SU-DHL-6 (cell line): ENCODE results near the gene CARD9.

ENCODE experiments used
- H2AFZ ChIP-seq: fragments of 200-600 bp; sonication (generic); 2 replicates; pipeline ENCODE4 v1.6.1; 2014; ENCODE audit warnings: low read depth, mild to moderate bottlenecking, moderate library complexity, mixed read lengths, antibody characterized with exemption, low read length; ENCODE audit not compliant: severe bottlenecking
- H3F3A ChIP-seq: fragments of 200-600 bp; shearing (Covaris generic); 2 replicates; pipeline ENCODE4 v1.6.0; 2016; ENCODE audit warnings: antibody characterized with exemption, mild to moderate bottlenecking; ENCODE audit not compliant: insufficient read depth
- H3K27ac ChIP-seq: fragments of 200-600 bp; sonication (generic); 2 replicates; pipeline ENCODE4 v1.5.1; 2016; ENCODE audit warnings: low read depth, mild to moderate bottlenecking, low read length, moderate library complexity, mixed read lengths
- H3K27me3 ChIP-seq: fragments of 200-600 bp; sonication (generic), shearing (Covaris generic); 2 replicates; pipeline ENCODE4 v1.6.0; 2014; ENCODE audit warnings: mild to moderate bottlenecking, low read length
- H3K36me3 ChIP-seq: fragments of 200-600 bp; sonication (generic); 2 replicates; pipeline ENCODE4 v1.6.1; 2014; ENCODE audit warnings: mild to moderate bottlenecking, low read length, mixed read lengths
- H3K4me2 ChIP-seq: fragments of 300-600, 200-600 bp; shearing (Covaris generic), sonication (generic); 2 replicates; pipeline ENCODE4 v1.6.0; 2014; ENCODE audit warnings: low read length, low read depth, mild to moderate bottlenecking; ENCODE audit not compliant: poor library complexity, severe bottlenecking
- H3K4me3 ChIP-seq: fragments of 200-600 bp; sonication (generic); 2 replicates; pipeline ENCODE4 v1.5.1; 2014; ENCODE audit warnings: antibody characterized with exemption, low read length, mild to moderate bottlenecking, mixed read lengths; ENCODE audit not compliant: insufficient read depth, poor library complexity, severe bottlenecking
- H3K79me2 ChIP-seq: fragments of 200-600 bp; sonication (generic); 2 replicates; pipeline ENCODE4 v1.6.1; 2014; ENCODE audit warnings: mild to moderate bottlenecking, low read length, moderate library complexity; ENCODE audit not compliant: insufficient read depth
- H3K9ac ChIP-seq: fragments of 200-600 bp; sonication (generic); 2 replicates; pipeline ENCODE4 v1.7.0; 2014; ENCODE audit warnings: mild to moderate bottlenecking, low read length
- H3K9me2 ChIP-seq: fragments of 200-600 bp; sonication (generic); replicated peaks from 2 replicates; pipeline ENCODE4 v1.6.1; 2014; ENCODE audit warnings: low read length; ENCODE audit not compliant: insufficient read depth
- H3K9me3 ChIP-seq: fragments of 200-600 bp; sonication (generic); 2 replicates; pipeline ENCODE4 v1.6.1; 2014; ENCODE audit warnings: low read length, mixed read lengths; ENCODE audit not compliant: insufficient read depth
- H4K20me1 ChIP-seq: fragments of 200-600 bp; sonication (generic); 2 replicates; pipeline ENCODE4 v1.6.1; 2014; ENCODE audit warnings: low read depth, mild to moderate bottlenecking, antibody characterized with exemption, low read length, moderate library complexity, mixed read lengths
- EZH2phosphoT487 ChIP-seq: fragments of 200-600 bp; sonication (generic), shearing (Covaris generic); conservative IDR thresholded peaks from 2 replicates; pipeline ENCODE4 v1.6.1; 2018; ENCODE audit warnings: mild to moderate bottlenecking, antibody characterized with exemption, low read length, moderate library complexity, mixed read lengths
- TF ChIP-seq, protein P1 (sequence below): fragments of 200-600 bp; sonication (generic); IDR thresholded peaks from one replicate; pipeline ENCODE4 v1.5.1; 2017; ENCODE audit warnings: antibody characterized with exemption, mild to moderate bottlenecking, low read length, moderate library complexity; ENCODE audit not compliant: insufficient read depth, poor library complexity, severe bottlenecking

The CARD9 gene

DNA sequence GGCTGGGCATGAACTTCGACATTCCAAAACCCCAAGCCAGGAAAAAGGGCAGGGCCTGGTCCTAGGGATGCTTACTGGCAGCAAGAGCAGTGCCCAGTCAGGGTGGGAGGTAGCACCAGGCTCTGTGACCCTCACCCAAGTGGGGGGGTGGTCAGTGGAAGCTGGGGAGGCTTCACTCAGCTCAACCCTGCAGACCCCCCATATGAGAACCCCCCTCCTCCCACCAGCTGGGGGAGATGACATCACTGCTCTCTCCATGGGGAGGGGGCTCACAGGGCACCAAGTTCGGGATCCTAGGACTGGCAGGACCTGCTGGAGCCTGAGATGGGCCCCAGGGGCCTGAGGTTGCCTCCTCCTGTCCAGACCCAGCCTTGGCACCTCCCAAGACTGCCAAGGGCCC is 14.6 kb downstream of the CARD9 start:
- Histone ChIP-seq H2AFZ (no peak overlapping the region), H3K4me2 (no peak overlapping the region), H3F3A (no peaks in the 10 kb centered on the region), H4K20me1 (no peaks in the 10 kb centered on the region), H3K9me2 (no peaks in the 10 kb centered on the region), H3K36me3 (no peaks in the 10 kb centered on the region), H3K27me3 (no peaks in the 10 kb centered on the region), H3K4me3 (no peak overlapping the region), H3K27ac (no peak overlapping the region), H3K9ac (no peak overlapping the region), H3K79me2 (no peaks in the 10 kb centered on the region), H3K9me3 (no peaks in the 10 kb centered on the region)
- TF ChIP-seq, protein P1, sequence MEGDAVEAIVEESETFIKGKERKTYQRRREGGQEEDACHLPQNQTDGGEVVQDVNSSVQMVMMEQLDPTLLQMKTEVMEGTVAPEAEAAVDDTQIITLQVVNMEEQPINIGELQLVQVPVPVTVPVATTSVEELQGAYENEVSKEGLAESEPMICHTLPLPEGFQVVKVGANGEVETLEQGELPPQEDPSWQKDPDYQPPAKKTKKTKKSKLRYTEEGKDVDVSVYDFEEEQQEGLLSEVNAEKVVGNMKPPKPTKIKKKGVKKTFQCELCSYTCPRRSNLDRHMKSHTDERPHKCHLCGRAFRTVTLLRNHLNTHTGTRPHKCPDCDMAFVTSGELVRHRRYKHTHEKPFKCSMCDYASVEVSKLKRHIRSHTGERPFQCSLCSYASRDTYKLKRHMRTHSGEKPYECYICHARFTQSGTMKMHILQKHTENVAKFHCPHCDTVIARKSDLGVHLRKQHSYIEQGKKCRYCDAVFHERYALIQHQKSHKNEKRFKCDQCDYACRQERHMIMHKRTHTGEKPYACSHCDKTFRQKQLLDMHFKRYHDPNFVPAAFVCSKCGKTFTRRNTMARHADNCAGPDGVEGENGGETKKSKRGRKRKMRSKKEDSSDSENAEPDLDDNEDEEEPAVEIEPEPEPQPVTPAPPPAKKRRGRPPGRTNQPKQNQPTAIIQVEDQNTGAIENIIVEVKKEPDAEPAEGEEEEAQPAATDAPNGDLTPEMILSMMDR, result no peak
- no peak for TF ChIP-seq EZH2phosphoT487

GRCh38 chr9:136358016-136358415 is 15.5 kb downstream of the CARD9 start:
- no peaks in the 10 kb centered on the region for H3K27me3 ChIP-seq

DNA sequence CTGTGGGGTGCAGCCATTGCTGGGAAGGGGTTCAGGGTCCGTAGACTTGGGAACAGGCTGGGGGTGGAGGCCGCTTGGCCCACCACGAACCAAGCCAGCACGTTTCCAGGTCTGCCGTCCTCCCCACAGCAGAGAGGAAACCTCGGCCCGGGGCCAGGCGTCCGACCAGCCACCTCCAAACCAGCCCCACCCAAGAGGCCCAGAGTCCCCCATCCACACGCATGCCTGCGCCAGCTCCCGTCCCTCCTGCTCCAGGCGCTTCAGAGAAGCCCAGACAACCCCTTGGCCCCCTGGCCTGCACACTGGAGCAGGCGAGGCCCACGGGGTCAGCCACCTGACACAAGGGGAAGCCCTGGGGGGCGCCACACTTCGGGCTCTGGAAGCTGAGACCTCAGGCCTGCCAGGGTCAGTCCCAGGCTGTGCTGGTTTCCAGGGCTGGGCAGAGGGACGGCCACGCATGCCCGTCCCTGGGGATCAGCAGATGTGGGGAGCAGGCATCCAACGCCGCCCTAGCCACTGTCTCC is 16.2 kb downstream of the CARD9 start:
- Histone ChIP-seq H3K9ac (no peak overlapping the region), H4K20me1 (no peaks in the 10 kb centered on the region), H3K9me3 (no peaks in the 10 kb centered on the region), H3K79me2 (no peaks in the 10 kb centered on the region), H3K4me3 (no peak overlapping the region), H3K4me2 (no peak overlapping the region), H3K36me3 (no peaks in the 10 kb centered on the region), H3F3A (no peaks in the 10 kb centered on the region), H3K27ac (no peak overlapping the region), H2AFZ (no peak overlapping the region), H3K9me2 (no peaks in the 10 kb centered on the region), H3K27me3 (no peaks in the 10 kb centered on the region)
- no peak for TF ChIP-seq EZH2phosphoT487
- TF ChIP-seq, protein P1, result no peak

More at GRCh38 chr9:136358016-136358415, 15.5 kb downstream of the CARD9 start:
- TF ChIP-seq, protein P1, result no peak
- no peak for TF ChIP-seq EZH2phosphoT487
- H2AFZ ChIP-seq, result no peak overlapping the region
- H3K9me2 ChIP-seq, result no peaks in the 10 kb centered on the region
- no peaks in the 10 kb centered on the region for H3F3A ChIP-seq
- H3K36me3 ChIP-seq, result no peaks in the 10 kb centered on the region
- no peak overlapping the region for H3K4me2 ChIP-seq
- H3K4me3 ChIP-seq, result no peak overlapping the region
- no peak overlapping the region for H3K27ac ChIP-seq
- H4K20me1 ChIP-seq, result no peaks in the 10 kb centered on the region
- H3K9me3 ChIP-seq, result no peaks in the 10 kb centered on the region
- H3K9ac ChIP-seq, result no peak overlapping the region
- H3K79me2 ChIP-seq, result no peaks in the 10 kb centered on the region
